Erythroblast (primary cell): ENCODE measurements around the gene DEPDC1.
"Not testable (repeated sequence)": the region's sequence is repeated elsewhere in the genome, so short reads cannot be mapped to it uniquely, and the experiment has no call there.

Experiments
- GATA1 ChIP-seq: IDR thresholded peaks from 2 replicates; pipeline ENCODE4 v1.6.1; 2011; ENCODE audit warnings: low read depth, mild to moderate bottlenecking, control low read depth, low read length, moderate library complexity
- POLR2A ChIP-seq: IDR thresholded peaks from 2 replicates; pipeline ENCODE4 v1.6.1; 2011; ENCODE audit warnings: mild to moderate bottlenecking, low read length

GRCh38 chr1:68492255-68492654 is 4.6 kb downstream of the DEPDC1 start:
- not testable (repeated sequence) for TF ChIP-seq POLR2A, GATA1
